DMS79 treated with DMSO at 0.1 percent for 48 hours (cell line): ENCODE measurements around the gene CDC42EP3.
A peak's percentile ranks its signal among the peaks of the same experiment; 100 is the strongest.

ENCODE experiments used
- DNase-seq: peaks from one replicate; lab custom pipeline; 2025; lab: John Stamatoyannopoulos, UW

The CDC42EP3 gene, protein sequence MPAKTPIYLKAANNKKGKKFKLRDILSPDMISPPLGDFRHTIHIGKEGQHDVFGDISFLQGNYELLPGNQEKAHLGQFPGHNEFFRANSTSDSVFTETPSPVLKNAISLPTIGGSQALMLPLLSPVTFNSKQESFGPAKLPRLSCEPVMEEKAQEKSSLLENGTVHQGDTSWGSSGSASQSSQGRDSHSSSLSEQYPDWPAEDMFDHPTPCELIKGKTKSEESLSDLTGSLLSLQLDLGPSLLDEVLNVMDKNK

DNA sequence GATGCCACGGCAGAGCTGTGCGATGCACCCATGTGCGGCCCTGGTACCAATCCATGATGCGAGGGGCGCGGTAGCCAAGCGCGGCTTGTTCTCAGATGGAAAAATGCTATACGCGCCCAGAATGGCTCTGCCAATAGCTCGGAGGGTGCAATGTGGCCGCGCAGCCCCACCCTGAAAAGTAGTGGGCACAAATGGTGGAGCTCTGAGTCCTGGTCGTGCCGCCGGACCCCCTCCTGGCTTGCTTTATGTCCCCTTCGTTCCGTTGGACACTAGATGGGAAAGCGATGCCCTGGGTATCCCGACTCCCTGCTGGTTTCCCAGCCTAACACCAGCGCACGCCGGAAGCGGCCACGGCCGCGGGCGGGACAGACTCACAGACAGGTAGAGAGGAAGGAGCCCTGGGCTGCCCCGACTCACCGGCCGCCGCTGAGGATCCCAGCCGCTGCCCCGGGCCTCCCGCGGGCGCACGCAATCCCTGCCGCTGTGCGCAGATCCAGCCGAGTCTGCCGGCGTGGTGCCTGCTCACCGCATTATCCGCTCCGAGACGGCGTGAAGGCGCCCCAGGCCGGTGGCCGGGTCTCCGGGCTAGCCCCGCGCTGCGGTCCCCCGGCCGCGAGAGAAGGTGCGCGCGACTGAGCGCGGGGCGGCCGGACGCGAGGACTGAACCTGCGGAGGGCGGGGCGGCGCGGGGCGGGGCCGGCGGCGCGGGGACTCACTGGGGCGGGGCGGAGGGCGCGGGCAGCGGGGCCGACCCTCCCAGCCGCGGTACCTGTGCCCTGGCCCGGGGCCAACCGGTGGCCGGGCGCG, at the start of gene CDC42EP3:
Gene CDC42EP3, minus strand, starts transcription at position 634 of the 807 bp plus-strand sequence. CDS start 25,055 bp downstream, outside the sequence.
- peak; percentile 53 for DNase-seq

DNA sequence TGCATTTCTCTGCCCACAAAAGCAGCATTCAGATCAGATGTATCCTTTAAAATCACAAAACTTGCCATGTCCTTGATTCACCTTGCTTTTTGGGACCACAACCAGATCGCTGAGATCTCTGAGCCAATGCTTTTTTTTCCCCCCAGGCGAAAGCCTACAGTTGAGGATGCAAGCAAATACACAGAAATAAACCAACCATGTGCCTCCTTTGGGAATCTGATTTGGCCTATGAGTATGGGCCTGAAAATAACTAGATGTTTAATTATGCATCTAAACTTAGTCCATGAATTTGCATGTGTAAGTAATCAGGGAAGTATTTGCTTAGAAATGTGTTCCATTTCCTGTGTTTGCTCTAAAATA, 49.7 kb upstream of the CDC42EP3 start:
- DNase-seq: no peak

DNA sequence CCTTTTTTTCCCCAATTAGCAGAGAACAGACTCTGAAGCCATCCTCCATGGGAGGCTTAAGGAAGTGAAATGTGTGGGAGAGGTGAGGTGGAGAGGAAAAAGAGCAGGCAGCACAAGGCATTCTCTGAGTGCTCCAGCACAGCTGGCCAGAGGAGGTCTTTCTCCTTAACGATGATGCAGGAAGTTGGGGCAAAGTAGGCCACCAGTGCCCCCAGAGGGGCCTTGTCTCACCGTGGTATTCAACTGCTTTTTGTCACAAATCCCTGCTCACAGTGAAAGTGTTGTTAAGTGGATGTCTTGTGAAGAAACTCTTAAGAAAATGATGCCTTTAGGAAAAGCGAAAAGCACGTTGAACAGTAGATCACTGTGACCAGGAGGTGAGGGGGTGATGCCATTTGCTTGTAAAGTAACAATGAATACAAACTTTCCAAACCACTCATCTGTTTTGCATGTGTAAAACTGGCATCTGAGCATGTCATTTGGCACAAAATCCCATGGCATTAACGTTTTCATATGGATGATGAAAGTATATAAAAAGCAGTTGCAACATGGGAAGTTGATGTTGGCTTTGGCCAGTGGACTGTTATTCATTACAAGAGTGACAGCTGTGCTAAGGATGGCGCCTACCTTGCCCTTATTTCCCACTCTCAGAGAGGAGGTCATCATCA, 49.2 kb upstream of the CDC42EP3 start:
- peak; percentile 48 for DNase-seq

DNA sequence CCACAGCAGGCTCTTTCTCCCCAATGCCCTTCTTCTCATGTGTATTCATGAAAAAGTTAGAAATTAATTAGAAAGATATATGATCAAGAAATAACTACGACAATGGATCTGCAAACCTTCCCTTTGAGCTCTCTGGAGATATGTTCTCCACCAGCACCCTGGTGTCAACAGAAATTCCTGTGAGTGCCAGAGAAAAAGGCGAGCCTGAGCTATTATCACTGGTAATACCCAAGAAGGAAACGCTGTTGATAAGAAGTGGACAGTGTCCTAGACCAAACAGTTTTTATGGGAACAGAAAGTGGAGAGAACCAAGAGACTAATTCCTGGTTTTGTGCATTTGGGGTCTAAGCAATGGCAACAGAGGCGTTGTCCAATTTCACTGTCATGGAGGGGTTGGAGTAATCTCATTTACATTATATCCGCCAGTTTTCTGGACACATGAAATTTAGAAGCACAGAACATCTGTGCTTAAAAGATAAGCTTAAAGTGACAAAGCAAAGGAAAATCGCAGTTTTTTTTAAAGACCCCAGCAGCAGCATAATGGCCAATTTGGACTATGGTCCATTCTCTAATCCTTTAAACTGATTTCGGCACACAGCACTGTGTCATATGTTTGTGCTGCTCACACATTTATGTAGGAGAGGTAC, 47.2 kb upstream of the CDC42EP3 start:
- DNase-seq: no peak

DNA sequence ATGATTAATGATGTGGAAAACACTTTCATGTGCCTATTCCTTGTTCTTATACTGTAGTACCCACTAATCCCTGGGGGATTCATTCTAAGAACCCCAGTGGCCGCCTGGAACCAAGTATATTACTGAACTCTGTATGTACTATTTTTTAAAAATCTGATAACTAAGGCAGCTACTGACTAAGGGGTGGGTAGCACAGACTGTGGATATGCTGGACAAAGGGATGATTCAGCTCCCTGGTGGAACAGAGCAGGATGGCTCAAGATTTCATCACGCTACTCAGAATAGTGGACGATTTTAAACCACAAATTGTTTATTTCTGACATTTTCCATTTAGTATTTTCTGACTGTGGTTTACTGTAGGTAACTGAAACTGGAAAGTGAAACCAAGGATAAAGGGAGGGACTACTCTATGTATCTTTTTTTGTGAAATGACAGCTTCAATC, 41.8 kb upstream of the CDC42EP3 start:
- no peak for DNase-seq

DNA sequence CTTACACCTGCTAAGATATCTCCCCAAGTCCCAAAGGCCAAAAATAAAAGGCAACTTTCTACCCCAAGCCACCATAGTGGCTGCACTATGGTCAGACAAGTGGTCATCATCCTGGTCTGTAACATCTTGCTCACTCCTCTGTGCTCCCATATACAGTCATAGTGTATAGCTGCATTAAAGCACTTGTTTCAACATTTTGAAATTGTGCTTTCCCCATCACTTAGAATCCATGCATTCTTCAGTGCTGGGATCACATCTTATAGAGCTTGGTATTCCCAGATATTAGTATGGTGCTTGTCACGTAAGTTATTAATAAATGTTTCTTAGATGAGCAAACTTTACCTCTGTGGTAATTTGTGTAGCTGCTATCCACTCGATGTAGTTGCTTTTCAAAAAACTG, 40.4 kb upstream of the CDC42EP3 start:
- DNase-seq: no peak

DNA sequence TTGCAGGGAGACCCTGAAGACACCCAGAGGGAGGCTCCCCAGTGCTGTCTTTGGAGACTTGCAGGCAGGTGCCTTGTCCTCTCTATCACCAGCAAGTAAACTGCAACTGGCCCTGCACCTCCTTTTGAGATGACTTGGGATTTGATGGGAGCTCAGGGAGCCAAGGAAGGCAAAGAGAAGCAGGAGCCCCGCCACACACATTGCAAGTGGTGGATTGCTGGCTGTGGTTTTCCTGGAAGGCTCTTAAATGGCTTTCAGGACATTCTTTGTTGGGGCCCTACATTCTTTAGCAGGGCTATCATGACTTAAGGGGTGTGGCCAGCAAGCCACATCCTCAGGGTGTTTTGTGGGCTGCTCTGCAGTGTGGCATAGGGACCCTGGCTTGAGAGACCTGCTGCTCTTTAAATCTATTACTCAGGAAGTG, 39.9 kb upstream of the CDC42EP3 start:
- DNase-seq: no peak

DNA sequence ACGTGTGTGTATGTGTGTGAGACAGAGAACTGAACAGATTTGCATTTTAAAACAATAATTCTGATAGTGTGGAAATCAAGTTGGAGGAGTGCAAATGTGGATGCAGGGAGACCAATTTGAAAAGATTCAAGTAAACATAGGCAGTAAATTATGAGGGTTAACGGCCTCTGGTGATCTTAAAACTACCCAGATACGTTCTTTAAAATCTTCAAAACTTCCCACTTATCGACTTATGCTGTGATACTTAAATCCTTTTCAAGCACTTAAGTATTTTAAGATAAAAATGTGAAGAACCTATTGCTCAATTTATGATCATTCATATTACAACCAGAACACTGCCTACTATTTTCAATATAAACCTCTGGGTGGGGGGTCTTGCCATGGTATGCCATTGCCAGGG, 37.7 kb upstream of the CDC42EP3 start:
- DNase-seq: no peak

DNA sequence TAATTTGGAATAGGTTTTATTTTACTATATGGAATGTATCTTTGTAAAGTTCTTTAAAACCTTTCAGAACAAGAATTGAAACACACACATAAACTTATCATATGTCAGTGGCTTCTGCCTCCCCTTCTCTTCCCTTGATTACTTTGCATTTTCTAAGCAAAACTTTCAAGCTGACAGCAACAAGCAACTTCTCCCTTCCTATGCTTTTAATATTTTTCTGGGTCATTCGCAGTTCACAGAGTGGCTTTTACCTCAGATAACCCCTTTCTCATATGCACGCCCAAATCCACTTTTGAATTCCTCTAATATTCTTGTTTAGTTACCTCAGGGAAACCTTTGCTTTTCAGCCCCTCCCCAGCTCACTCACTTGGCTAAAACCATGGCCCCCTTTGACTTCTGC, 36.7 kb upstream of the CDC42EP3 start:
- no peak for DNase-seq

DNA sequence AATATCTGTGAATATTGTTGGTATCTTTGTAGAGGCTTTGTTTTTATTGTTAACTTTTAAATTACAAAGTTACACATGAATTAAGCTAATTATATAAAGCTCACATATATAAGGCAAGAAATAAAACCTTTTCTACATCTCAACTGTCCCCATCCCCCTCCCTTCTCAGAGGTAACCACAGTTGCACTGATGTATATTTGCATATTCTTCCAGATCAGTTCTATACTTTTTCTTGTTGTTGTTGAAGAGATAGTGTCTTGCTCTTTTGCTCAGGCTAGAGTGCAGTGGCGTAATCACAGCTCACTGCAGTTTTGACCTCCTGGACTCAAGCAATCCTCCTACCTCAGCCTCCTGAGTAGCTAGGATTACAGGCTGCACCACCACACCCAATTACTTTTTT, 36.0 kb upstream of the CDC42EP3 start:
- DNase-seq: no peak

DNA sequence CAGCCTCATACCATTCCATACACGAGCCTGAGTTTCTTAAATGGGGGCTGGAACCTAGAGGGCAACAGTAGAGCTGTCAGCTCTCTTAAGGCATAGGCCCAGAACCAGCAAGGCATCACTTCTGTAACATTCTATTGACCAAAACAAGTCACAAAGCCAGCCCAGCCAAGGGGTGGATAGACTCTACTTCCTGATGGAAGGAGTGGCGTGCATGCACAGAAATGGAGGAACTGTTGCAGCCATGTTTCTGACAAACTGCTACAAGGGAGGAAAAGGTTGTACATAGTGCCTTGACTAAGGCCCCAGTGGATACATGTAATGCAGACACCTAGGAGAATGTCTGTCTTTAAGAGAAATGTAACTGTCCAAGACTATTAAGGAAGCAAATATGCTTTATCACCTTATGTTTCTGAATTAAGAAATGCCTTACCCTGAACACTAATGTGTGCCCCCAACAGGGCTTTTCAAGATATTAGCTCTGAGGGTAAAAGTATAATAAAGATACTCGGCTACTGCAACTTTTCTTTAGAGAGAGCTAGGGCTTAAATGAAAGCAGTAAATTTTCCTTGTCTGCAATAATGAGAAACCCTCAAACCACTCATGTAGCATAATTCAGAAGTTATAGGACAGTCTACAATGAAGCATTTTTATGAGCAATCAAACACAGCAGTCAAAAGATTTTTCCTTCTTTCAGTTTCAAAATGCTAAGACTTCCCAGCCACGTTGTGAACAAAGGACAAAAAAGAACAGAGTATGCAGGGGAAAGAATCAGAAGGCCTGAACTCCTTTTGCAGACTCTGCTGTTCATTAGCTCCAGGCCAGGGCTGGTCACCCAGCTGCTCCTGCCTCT, 35.1 kb upstream of the CDC42EP3 start:
- DNase-seq: no peak

DNA sequence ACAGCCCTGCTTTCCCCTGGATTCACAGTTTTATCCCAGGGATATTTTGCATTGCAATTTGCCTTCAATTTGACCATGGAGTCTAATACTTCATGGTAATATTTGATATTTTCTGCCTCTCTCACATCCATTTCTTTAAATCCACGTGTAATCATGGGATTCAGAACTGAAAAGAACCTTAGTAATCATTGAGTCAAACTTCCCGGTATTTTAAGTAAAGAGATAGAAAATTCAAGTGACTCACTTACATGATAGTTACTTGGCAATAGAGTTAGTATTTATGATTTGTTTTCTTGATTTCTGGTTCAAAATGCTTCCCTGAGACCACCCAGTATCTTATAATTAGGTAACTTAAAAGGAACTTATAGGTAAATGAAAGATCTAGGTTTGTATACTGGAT, 33.7 kb upstream of the CDC42EP3 start:
- no peak for DNase-seq

DNA sequence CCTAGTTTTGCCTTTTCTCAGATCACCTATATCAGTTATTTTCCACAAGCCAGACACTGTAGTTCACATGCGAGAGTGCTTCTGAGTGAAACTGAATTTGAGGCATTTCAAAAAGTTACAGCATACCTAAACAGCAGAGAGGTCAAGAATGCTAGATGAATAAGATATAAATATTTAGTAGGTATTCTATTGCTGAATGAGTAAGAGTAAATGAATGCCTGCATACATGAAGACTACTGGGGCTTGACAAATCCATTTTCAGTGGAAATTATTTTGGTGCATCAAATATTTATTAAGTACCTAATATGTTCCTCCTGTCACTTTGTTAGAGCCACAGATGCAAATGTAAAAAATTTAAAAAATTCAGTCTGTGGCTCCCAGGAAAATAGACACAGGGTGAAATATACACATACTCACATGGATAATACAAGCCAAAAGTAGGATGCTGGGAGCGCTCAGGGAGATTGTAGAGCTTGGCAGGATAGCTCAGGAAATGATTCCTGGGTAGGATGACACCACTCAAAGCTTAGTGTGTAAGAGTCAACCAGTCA, 27.6 kb upstream of the CDC42EP3 start:
- DNase-seq: no peak

DNA sequence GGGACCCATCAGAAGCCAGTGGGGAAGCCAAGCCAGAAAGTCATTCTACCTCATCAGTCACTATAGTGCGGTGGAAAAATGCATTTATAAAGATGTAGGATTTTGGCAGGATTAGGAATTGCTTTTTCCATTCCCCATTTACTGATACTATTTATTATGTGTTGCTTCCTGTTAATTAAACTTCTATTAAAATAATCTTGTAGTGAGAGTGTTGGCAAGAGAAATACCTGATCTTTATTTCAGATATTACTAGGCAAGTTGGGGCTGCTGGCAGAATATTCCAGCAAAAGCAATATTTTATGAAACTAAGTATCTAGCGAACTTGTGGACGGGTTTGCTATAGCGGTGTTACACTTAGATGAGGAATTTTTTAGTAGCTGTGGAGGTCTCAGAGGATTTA, 23.9 kb upstream of the CDC42EP3 start:
- DNase-seq: no peak

DNA sequence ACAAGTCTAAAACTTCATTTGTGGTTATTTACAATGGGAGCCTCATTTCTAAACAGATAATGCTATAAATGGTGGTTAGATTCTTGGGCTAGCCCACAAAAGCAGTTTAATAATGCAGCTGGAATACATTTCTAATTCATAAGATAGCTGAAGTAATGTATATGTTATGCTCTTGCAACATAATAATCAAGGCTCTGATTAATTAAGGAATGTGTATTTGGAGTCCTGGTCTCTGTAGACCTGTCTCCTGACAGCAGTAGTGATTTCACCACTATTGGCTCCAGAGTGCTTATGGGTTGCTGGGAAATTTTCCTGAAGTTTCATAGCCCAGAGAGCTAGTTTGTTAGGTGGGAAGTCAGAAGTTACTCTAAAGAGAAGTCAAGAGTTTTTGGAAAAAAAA, 21.3 kb upstream of the CDC42EP3 start:
- no peak for DNase-seq

DNA sequence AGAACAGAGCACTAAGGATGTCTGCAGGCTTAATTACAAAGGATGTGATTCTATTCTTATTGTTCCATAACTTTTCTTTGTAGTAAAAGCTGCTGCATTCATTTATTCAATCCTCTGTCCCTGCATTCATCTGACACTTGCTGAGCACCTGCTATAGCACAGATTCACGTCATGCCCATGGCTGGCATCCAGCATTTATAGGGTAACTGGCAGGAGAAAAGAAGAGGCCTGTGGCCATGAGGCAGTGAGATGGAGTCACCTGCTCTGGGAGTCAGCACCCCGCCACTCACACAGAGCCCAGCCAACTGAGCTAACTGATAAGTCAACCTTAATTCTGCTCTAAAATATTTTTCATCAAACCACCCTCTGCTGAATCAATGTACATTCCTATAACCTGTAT, 18.3 kb upstream of the CDC42EP3 start:
- DNase-seq: no peak

DNA sequence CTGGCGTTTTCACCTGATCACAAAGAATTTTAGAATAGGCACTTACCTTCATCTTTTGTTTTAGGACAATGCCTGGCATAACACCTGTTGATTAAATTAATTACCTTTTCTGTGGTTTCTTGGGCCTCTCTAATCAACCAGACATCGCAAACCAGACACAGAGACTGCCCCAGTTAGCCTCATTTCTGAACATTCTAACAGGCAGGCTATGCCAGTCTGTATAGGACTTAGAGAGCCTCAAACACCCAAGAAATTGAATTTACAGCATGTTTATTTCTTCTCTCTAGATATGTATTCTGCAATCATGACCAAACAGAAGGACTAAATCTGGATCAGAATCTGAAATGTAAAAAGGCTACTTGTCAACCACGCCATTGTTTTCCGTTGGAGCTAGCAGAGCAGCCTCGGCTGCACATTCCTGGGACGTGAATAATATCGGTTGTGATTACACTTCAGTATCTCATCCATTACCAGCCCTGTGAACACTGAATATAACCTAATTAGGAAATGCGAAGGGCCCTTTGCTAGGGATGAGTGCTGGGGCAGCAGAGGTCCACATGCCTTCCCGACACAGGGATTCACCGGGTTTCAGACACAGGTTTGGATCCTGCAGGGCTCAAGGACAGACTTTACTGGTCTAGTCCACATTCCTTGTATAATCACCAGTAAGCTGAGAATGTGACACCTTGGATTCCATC, 17.5 kb upstream of the CDC42EP3 start:
- no peak for DNase-seq

DNA sequence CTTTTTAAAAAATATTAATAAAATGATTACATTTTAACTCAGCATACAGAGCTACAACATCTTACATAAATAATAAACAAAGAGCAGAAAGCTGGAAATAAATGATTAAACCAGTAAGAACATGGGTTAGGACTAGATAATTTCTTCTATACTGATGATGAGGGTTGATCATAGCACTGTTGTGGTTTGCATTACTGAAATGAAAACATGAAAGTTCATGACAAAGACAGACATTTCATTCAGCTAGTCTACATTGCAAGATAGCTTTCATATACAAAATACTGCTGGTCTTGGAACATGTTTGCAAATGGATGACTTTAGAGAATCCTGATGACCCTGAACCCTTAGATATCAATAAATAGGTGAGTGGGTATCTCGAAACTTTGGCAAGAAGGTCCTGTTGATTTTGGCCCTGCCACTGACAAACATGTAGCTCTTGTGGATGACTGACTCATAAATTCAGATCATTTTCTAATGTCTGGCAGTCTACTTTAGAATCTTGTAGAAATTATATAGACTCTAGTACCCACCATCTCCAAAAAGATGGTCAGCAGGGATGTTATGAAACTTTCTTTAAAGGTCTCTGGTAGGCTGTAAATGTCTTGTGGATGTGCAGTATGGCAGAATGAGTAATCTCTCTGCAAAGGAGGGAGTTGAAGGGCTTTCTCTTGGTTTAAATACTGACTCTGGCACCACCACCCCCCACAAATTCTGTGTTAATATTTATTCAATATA, 15.5 kb upstream of the CDC42EP3 start:
- no peak for DNase-seq

DNA sequence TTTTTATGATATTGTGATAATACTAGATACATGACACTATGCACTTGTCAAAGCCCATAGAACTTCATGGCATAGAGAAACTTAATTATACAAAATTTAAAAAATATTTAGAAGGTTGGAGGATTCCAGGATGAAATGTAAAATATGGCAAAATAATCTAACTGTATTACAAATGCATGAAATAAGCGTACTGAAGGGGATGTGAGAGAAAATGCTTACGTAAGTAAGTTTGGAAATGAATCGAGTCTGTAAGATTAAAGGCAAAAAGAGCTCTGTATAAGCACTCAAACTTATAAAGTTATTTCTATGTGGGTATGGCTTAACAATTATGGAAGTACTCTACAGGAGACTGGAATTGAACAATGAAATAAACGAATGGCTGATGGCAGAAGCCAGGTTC, 13.4 kb upstream of the CDC42EP3 start:
- no peak for DNase-seq
